CD4-positive, alpha-beta T cell treated with Interleukin-15 for 1 hour (primary cell): ENCODE measurements around the gene CEBPZOS.
"Not testable (repeated sequence)": the region's sequence is repeated elsewhere in the genome, so short reads cannot be mapped to it uniquely, and the experiment has no call there.

Experiments used
- DNase-seq: peaks from one replicate; pipeline ENCODE4 v3.0.0-alpha.2; 2020

The CEBPZOS gene

DNA sequence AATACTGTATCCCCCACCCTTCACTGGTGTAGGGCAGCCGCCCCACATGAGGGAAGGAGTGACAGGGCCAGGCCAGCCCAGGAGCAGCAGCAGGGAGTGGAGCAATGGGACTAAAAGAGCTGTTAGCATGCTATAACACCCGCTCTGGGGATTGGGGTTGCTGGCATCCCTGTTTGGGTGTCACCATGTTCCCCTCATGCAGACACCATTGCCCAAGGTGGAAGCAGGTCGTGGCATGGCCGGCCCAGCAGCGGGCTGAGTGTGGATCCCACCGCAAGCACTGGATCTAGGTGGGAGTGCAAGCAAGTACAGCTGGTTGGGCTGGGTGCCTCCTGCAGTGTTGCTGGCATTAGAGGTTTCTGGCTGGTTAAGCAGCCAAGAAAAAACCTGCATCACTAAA lies 4.5 kb upstream of the CEBPZOS start:
- DNase-seq = no peak

DNA sequence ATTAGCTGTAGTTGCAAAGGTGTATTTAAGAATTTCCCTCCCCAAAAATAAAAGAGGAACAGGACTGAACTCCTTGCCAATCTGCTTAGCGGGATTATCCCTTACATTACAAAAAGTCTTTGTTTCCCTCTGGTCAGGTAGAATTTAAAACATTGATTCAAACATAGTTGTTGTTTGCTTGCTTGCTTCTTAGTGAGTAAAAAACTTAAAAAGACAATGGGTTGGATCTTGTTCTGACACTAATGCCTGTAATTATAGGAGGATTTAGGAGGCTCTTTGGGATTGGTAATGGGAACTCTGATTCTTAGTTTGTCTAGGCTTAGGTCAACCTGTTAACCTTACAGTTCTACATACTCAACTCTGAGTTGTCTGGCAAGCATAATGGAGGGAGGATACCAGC lies 3.7 kb upstream of the CEBPZOS start:
- DNase-seq = no peak

DNA sequence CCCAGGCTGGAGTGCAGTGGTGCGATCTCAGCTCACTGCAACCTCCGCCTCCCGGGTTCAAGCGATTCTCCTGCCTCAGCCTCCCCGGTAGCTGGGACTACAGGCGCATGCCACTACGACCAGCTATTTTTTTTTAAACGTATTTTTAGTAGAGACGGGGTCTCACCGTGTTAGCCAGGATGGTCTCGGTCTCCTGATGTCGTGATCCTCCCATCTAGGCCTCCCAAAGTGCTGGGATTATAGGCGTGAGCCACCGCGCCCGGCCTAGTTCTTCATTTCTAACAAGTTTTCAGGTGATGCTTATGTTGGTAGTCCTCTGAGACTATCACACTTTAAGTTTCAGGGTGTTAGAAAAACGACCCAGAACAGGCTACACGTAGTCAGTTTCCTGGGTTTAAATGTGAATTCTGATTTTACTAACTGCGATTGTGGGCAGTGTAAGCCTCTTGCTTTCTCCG lies 405 bp upstream of the CEBPZOS start:
- DNase-seq = not testable (repeated sequence)

DNA sequence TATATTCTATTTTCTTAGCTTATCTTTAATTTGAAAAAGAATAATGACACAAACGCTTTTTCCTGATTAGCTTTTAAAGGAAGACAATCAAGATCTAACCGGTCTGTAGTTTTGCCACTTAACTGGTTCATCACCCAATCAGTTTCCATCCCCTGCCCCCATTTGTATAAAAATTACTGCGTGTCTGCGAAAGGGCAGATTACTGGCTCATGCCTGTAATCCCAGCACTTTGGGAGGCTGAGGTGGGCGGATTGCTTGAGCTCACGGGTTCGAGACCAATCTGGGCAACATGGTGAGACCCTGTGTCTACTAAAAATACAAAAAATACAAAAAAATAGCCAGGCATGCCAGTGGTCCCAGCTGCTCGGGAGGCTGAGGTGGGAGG lies 2.4 kb downstream of the CEBPZOS start:
- DNase-seq = no peak

DNA sequence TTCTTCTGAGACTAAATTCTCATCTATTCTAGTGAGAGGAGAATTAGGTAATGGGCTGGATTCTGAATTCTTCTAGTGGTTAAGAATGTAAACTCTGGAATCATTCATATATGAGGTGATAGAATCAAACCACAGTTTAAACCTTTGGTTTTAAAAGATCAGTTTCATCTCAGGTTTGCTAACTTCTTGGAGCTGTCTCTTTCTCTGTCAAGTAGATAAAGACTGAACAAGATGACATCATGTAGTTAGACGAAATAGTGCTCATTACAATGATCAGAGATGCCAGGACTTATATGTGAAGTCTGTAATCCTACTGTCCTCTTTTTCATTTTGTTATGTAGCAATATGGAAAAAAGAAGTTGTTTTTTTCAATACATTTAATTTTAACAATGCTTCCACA lies 4.9 kb downstream of the CEBPZOS start:
- no peak for DNase-seq

DNA sequence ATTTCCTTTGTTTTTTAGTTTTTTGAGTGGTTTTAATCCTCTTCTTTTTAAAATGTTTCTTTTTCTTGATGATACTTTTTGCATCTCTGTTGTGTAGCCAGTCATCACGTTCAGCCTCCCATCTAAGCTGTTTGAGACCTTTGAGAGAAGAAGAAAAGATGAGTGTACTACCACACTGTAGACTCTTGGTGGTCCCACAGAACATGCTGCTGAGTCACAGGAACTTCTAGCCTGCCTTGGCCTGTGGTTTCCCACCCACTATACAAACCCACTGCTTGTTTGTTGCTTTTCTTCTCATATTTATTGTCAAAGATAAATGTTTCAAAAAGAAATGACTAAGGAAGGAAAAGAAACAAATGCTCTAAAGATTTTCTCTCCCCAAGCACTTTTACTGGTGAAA lies 5.5 kb downstream of the CEBPZOS start:
- no peak for DNase-seq

DNA sequence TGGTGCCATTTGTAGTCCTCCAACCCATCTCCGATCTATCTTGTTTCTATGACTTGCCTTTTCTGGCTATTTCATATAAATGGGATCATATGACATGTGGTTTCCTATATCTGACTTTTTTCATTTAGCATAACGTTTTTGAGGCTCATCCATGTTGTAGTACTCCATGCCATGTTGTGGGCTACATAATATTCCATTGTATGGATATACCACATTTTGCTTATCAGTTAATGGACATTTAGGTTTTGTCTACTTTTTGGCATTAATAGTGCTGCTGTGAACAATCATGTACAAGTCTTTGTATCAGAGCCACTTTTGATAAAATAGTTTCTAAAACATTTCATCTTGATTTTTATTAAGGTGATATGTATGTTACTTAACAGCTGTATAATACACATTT lies 7.4 kb downstream of the CEBPZOS start:
- no peak for DNase-seq

DNA sequence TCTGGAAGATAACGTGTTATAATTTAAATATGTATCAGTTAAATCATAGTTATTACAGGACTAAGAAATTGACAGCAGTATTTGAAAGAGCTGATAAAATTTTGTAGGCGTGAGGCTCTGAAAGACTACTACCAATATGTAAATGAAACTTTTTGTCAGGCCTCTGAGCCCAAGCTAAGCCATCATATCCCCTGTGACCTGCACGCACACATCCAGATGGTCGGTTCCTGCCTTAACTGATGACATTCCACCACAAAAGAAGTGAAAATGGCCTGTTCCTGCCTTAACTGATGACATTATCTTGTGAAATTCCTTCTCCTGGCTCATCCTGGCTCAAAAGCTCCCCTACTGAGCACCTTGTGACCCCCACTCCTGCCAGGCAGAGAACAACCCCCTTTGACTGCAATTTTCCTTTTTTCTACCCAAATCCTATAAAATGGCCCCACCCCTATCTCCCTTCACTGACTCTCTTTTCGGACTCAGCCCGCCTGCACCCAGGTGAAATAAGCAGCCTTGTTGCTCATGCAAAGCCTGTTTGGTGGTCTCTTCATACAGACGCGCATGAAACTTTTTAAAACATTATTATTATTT lies 8.9 kb downstream of the CEBPZOS start:
- not testable (repeated sequence) for DNase-seq

DNA sequence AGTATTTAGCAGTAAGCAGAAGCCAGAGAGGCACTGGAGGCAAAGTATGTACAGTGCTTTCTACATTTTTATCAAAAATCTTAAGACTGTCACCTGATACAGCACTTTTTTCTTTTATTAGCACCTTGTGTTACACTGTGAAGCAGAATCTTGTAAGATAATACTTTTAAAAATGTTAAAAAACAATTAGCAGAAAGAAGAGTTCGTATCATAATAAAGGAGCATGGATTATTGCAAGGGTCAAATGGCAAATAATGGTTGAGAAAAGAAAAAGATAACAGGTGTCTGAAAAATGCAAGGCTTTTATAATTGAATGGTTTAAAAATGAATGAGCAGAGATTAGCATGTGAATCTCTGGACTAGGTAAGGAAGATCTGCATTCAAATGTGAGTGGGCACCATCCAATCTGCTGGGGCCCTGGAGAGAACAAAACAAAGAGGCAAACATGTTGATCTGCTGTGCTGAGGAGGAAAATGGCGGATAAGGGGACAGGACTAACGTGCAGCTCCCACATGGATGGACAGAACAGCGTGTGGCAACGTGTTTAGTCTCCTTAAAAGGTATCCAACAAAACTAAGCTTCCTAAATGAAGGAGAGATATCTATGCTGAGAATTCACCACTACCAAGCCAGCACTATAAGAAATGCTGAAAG lies 9.5 kb downstream of the CEBPZOS start:
- DNase-seq = no peak

DNA sequence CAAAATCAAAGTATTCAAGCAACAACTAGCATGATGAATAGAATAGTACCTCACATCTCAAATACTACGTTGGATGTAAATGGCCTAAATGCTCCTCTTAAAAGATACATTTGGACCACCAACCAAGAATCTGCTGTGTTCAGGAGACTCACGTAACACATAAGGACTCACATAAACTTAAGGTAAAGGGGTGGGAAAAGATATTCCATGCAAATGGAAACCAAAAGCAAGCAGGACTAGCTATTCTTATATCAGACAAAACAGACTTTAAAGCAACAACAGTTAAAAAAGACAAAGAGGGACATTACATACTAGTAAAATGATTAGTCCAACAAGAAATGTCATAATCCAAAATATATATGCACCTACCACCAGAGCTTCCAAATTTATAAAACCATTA lies 10.5 kb downstream of the CEBPZOS start:
- not testable (repeated sequence) for DNase-seq

DNA sequence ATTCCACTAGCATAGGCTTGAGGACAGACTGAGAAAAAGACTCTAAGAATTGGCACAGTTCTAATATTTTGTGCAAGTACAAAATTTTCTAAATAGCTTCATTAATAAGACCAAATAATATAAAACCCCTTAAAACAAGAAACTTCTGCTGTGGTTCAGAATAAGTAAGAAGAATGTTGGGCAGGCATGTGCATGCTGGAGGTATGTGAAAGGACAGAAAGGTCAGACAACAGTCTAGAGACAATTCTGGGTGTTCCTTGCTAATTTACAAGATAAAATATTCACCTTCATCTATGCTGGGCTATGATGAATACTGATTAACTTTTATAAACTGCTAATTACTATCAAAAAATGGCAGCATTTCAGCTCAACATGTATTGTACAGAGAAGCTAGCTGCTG lies 14.9 kb downstream of the CEBPZOS start:
- DNase-seq = no peak

DNA sequence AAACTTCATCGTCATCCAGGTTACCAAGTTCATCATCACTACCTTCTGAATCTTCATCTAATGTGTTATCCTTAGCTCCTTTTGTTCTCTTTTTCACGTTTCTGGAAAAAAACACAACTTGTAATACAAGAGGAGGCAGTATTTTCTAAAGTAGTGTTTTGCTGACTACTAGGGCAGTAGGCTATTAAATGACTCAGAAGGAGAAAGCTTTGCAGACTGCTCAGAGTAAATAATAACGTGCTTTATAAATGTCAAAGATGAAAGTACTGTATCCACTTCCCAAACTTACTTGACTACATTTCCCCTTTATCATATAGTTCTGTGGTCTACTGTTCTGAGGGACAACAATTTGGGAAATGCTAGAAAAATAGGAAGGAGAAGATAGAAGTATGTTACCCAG lies 15.6 kb downstream of the CEBPZOS start:
- DNase-seq = no peak

DNA sequence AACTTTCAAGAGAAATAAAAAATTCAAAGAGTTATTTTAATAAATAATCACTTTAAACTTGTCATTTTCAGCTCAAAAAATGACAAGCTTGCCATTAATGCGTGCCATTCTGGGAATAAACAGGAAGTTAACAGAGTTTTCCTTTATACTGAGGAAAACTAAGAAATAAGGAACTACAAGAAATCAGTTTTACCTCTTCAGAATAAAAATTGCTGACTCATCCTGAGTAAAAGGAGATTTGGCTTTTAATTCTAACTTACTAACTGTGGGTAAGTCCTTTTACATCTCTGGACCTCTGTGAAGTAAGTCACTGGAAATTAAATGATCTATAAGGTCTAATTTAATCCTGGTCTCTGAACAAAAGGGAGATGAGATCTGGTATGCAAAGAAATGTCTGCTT lies 19.0 kb downstream of the CEBPZOS start:
- DNase-seq = no peak

DNA sequence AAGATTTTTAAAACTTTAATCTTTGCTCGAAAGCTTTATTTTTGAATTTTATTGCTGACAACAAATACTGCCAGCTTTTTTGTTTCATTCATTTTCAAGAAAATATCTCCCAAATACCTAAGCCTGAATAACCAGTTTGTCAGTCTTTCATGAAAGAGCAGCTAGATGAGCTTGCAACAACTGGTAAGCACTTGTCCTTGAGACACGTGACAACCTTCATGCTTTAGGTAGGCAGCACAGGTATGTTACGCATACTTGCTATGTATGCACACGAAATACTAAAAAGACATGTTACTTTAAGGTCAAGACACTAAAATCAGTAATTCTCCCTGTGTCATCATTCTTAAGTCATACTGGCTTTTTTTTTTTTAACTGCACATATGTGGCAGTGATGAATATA lies 22.8 kb downstream of the CEBPZOS start:
- no peak for DNase-seq

DNA sequence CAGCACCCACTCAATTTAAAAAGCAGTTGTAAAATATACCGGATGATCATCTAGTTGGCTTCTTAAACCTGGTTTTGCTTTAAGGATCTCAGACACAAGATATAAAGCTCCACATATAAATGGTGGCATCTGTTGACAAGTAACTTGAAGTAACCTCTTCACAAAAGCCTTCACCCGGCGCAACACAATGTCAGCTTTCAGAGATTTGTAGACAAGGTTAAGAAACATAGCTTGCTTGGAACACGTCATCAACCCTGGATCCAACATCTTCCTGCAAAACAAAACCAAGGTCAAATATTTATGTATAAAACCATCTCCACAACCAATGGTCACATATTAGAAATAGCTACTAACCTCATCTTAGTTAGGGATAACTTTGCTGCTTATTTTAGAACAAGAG lies 26.8 kb downstream of the CEBPZOS start:
- no peak for DNase-seq

DNA sequence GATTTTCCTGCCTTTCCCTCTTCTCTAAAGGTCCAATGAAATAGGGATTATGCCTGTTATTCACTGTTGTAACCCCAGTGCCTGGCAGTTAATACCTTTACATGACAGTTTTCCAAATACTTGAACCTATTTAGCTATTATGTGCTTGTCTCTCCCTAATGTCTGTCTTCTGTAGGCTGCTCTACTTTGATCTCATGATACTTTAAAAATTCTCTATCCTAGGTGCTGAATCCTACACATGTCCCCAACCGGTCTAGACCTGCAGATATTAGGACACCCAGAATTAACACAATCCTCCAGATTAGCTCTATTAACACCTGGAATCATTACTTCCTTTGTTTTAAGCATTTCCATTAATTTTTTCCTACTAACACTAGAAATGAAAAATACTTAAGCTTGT lies 27.8 kb downstream of the CEBPZOS start:
- no peak for DNase-seq

DNA sequence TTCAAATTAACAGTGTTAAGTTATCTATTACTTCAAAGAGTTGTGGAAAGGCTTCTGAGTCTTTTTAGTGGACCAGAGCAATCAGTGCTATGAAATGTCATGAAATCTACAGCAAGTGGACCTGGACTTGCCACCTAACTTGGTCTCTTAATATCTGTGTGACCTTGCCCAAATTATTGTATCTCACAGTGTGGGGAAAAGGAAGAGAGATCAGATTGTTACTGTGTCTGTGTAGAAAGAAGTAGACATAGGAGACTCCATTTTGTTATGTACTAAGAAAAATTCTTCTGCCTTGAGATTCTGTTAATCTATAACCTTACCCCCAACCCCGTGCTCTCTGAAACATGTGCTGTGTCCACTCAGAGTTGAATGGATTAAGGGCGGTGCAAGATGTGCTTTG lies 28.8 kb downstream of the CEBPZOS start:
- DNase-seq = not testable (repeated sequence)

DNA sequence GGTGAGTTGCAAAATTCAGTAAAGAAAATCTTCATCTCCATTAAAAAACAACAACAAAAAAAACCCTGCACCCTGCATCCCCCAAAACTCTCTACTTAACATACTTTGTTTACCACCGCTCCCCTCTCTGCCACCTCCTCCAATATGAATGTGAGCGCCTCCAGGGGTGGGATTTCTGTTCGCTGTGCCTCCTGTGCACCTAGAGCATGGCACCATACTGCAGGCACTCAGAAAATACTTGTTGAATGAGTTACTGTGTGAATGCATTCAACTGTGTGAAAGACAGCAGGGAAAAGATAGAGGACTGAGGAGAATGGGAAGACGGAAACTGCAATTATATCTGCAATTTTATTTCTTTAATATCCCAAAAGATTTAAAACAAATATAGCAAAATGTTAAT lies 30.6 kb downstream of the CEBPZOS start:
- DNase-seq = no peak

DNA sequence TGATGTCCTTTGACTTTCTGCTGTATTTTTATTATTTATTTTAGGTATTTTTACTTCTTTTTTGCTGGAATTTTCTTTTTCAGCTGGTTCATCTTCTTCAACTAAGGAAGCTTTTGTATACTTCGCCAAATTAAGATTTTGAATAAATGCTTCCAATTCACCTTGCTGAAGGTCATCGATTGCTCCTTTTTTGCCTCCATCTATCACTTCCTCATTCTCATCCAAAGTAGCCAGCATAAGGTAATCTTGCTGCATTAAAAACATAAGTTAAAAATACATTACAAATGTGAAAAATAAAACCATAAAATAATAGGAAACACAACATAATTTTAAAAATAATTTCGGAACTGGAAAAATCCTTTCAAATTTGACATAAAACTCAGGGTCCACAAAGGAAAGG lies 32.5 kb downstream of the CEBPZOS start:
- no peak for DNase-seq

DNA sequence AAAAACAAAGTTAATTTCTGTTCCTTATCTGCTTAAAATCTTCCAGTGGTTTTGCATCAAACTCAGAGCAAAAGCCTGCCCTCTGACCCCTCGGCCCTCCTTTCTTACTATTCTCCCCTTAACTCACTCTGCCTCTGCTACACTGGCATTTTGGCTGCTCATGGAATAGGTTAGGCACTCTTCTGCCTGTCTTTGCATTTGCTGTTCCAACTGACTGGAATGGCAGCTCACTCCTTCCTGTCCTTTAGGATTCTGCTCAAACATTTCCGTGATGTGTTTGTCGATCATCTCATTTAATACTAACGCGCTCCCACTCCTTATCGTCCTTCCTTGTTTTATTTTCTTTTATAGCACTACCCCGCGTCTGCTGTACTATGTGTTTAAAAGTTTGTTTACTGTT lies 34.3 kb downstream of the CEBPZOS start:
- no peak for DNase-seq

DNA sequence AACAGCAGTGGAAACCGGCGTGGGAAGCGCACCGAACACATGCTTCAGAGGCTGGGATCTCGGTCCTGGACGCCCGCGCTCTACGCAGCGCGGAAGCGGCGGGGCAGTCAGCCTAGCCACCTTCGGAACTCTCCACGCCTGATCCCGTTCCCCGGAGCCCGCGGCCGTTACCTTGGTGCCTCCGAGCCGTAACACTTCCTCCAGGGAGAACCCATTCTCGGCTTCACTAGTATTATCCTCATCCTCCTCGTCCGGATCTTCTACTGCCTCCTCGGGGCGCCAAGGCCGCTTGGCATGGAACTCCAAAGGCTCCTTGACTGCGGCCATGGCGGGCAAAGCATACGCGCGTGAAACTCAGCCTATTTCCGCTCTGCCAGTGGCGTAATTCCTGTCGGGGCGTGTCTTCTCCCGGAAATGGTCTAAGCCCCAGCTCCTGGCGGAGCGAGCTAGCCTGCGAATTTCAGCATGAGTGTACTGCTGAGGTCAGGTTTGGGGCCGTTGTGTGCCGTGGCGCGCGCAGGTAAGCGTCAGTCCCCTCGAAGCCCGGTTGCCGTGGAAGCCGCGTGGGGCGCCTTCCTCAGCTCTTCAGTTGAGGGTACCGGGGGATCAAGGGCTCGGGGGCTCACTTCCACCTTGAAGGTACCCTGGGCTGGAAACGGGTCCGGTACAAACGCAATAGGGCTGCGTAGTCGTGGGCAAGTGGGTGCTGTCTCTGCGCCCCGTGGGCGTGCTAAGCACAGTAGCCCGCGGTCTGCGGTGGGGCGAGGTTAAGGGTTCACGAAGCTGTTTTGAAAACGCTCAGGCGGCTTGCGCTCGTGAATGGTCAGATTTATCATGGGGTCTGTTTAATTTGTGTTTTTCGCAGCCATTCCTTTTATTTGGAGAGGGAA lies 35.2 kb downstream of the CEBPZOS start, which contains the start of the genes CEBPZ and NDUFAF7:
CEBPZ (minus strand) TSS at position 356 of the 890 bp plus-strand sequence; CDS start at position 327, 29 bp downstream.
NDUFAF7 (plus strand) TSS at position 418 of the 890 bp plus-strand sequence; CDS start at position 466, 48 bp downstream.
- DNase-seq = peak; percentile 88

DNA sequence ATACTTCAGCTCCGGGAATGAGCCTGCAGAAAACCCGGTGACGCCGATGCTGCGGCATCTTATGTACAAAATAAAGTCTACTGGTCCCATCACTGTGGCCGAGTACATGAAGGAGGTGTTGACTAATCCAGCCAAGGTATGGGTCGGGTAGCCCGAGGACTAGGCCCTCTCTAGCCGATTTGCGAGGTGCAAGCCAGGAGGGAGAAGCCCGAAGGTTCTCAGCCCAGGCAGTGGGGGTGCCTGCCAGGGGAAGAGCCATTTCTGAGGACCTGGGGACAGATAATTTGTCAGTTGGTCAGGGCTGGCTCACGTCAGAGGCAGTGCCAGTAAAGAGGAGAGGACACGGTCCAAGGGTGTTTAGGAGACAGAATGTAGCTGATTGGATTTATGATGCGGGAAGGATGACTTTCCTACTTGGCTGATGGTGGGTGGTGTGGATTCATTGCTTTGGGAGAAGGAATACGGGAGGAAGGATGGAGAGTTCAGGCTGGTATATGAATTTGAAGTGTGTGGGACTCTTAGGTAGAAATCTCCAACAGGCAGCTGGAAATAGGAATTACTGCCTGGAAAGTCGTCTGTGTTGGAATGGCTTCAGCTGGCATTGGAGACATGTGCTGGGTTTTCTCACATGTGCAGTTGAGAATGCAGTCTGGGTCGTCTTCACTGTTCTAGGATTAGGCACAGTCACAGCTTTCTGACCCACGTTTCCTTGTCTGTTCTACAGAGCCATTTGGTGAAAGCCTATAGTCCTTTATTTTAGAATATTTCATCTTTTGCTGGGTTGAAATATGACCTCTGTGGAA lies 36.0 kb downstream of the CEBPZOS start:
- DNase-seq = no peak

DNA sequence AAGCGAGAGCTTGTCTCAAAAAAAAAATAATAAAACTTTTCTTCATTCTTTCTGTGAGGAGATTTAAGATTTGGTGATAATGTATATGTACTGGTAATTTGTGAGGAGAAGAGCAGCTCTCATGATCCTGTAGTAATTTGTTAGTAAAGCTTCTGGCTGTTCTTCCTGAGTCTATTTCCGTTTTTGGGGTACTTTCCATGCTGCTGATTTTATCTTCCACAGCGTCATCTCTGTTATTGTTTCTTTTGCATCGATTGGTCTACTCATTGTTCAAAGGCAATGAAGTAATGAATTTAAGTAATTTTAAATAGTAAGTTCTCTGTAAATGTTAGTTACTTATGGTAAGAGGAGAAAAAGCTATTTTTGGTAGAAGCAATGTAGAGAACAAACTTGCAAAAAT lies 47.1 kb downstream of the CEBPZOS start:
- no peak for DNase-seq
